Lower leg skin (tissue), 4 donors: ENCODE results near the gene ATXN3L. TPM values are rescaled to one million over a fixed set of nuclear protein-coding genes. Genes with fewer than 3 reads are reported as not detected.
A peak's percentile ranks its signal among the peaks of the same experiment; 100 is the strongest.

Experiments
- DNase-seq, 2 donors: peaks; one replicate each; pipeline ENCODE4 v3.0.0-alpha.2; 2019; ENCODE audit warnings: low spot score in 2 of 2
- H3K4me3 ChIP-seq: fragments of 200-600 bp; sonication (generic); 2 replicates; pipeline ENCODE4 v1.5.1; 2017; ENCODE audit warnings: mild to moderate bottlenecking, low read depth; ENCODE audit not compliant: poor library complexity, severe bottlenecking
- CTCF ChIP-seq, 3 donors: fragments of 450-650 bp; IDR thresholded peaks; one replicate each; pipeline ENCODE4 v1.5.1; 2016; ENCODE audit warnings: antibody characterized with exemption in 3 of 3, mild to moderate bottlenecking in 3 of 3, moderate library complexity in 2 of 3
- POLR2A ChIP-seq, 2 donors: fragments of 450-650 bp; IDR thresholded peaks; one replicate each; pipeline ENCODE4 v1.6.1; 2016 to 2017; ENCODE audit warnings: antibody characterized with exemption in 2 of 2, mild to moderate bottlenecking in 1 of 2, moderate library complexity in 1 of 2
- WGBS, 2 donors: methylation state at CpG; one replicate each; pipeline ENCODE4 v1.1.5; 2018; 5-methylcytosine and 5-hydroxymethylcytosine counted together
- intact Hi-C: fragments of 100-400 bp; cut with DNase I; formaldehyde crosslinking; loops from one replicate; pipeline ENCODE4 v1.15.0; 2023; ENCODE audit warnings: low total_unique reads
- total RNA-seq, 4 donors: library from RNA; depleted of rRNA; stranded (reverse); fragments of >200 nt; gene quantifications; one replicate each; pipeline ENCODE4 v1.1.0, GENCODE V29; 2016

Gene ATXN3L
- total RNA-seq, 4 donors from 2014 or later: not detected

DNA sequence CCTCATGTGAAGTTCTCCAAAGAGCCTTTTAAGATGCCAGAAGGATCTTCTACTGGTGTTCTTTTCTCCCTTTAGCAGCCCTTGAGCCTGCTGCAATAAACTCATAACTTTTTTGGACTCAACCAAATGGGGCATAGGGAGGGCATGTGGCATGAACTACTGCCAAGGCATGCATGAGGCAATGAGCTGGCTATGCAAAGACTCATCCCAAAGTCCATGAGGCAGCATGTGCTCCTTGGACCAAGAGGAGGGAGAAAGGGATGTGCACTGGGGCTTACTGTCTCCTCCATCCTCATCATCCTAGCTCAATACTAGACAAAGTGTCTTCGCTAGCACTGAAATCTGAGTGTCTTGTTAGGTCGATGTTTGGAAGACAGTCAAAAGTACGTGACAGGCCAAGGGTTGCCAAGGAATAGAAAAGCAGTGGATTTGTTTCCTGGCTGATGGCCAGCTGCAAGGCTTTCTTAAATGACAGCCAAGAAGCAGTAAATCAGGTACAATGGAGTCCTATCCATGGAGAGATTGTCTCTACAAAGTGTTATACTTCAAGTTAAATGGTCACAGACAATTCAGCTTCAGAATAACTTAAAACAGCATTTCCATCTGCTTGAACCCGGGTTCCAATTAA, 44.5 kb upstream of the ATXN3L start:
- WGBS, 2 donors: 56 to 68% methylated on average over 4 of the region's 4 CpGs
- DNase-seq: no peak
- no peak overlapping the region for H3K4me3 ChIP-seq
- TF ChIP-seq POLR2A (IDR thresholded peaks at IDR 0.05): no peak
- TF ChIP-seq CTCF (IDR thresholded peaks at IDR 0.05): no peak
- intact Hi-C loops: no loop called here

- intact Hi-C loops: no loop called here
- DNase-seq: no peak
- TF ChIP-seq POLR2A (IDR thresholded peaks at IDR 0.05) (no peak), CTCF (IDR thresholded peaks at IDR 0.05) (no peak)
- 47 to 60% methylated on average over 1 of the region's 1 CpG for WGBS, 2 donors
- no peak overlapping the region for H3K4me3 ChIP-seq
Observed at GRCh38 chrX:13360146-13360545, 40.3 kb upstream of the ATXN3L start.

- H3K4me3 ChIP-seq: no peak overlapping the region
- peak in 1 of 2 donors; percentile 19 for DNase-seq
- TF ChIP-seq POLR2A (IDR thresholded peaks at IDR 0.05): no peak
- TF ChIP-seq CTCF (IDR thresholded peaks at IDR 0.05): no peak
- intact Hi-C loops: no loop called here
- WGBS, 2 donors: 33 to 47% methylated on average over 1 of the region's 1 CpG
Observed at GRCh38 chrX:13357925-13358324, 38.1 kb upstream of the ATXN3L start.

DNA sequence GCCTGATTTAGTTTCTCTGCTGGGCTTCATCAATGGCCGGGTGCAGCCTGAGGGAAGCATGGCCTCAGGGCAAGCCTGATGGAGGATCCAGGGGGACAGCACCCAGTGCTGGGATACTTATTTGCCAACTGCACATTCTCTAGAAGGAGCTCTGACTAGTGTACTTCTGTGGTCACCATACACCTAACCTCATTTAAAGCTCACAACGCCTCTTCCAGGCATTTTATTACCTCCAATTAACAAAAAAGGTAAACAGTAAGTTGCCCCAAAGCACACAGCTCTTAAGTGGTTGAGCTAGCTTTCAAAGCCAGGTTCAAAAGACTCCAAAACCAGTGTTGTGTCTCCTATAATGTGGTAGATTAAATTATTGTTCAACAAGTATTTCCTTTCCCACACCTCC, 26.8 kb upstream of the ATXN3L start:
- TF ChIP-seq CTCF (IDR thresholded peaks at IDR 0.05) (no peak), POLR2A (IDR thresholded peaks at IDR 0.05) (no peak)
- DNase-seq: no peak
- intact Hi-C loops: no loop called here
- H3K4me3 ChIP-seq: no peak overlapping the region
- 68 to 94% methylated on average over 2 of the region's 2 CpGs for WGBS, 2 donors

GRCh38 chrX:13345438-13345837, 25.6 kb upstream of the ATXN3L start:
- DNase-seq: no peak
- H3K4me3 ChIP-seq: no peak overlapping the region
- TF ChIP-seq CTCF (IDR thresholded peaks at IDR 0.05): no peak
- TF ChIP-seq POLR2A (IDR thresholded peaks at IDR 0.05): no peak
- WGBS, 2 donors: 86 to 88% methylated on average over 2 of the region's 2 CpGs
- intact Hi-C loops: no loop called here

DNA sequence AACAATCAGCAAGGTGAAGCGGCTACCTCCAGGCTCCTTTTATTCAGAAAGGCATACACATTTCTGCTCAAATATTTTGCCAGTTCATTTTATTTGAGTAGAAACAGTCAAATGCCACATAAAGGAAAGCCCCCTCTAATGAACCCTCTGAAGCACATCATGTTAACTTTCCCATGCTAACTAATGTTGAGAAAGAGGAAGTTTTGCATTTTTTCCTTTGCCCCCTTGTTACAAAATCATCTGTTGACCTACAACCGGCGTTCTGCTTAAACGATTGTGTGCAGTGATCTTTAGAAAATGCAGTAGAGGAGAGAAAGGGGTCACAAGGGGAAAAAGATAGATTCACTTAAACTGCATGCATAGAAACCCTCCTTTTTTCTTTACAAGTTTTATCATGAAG, 25.2 kb upstream of the ATXN3L start:
- DNase-seq: no peak
- H3K4me3 ChIP-seq: no peak overlapping the region
- 80 to 81% methylated on average over 4 of the region's 4 CpGs for WGBS, 2 donors
- no peak for TF ChIP-seq CTCF (IDR thresholded peaks at IDR 0.05)
- intact Hi-C loops: no loop called here
